NOMO-1 (cell line): ENCODE results near the gene CUX1.
"Not testable (repeated sequence)": the region's sequence is repeated elsewhere in the genome, so short reads cannot be mapped to it uniquely, and the experiment has no call there.

Experiments
- DNase-seq, 2 experiments: peaks; one replicate each; lab custom pipeline; 2025; ENCODE audit not compliant: unreplicated experiment in 2 of 2; lab: John Stamatoyannopoulos, UW

Gene CUX1

DNA sequence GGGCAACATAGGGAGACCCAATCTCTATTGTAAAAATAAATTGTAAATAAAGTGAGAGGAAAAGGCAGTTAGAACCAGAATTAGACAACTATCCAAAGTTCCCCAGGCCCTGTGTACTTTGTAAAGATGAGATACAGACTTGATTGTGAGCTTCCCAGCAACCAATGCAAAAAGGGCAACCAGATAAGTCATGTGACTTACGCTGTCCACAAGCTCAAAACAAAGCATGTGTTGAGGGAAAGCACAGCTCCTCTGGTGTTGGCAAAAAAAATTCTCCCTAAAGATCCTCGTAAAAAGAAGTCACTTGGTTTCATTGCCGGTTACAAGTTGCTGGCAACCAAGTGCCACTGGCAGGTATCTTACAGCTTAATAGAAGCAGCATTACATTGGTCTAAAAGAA lies 154.0 kb downstream of the CUX1 start:
- DNase-seq = no peak

DNA sequence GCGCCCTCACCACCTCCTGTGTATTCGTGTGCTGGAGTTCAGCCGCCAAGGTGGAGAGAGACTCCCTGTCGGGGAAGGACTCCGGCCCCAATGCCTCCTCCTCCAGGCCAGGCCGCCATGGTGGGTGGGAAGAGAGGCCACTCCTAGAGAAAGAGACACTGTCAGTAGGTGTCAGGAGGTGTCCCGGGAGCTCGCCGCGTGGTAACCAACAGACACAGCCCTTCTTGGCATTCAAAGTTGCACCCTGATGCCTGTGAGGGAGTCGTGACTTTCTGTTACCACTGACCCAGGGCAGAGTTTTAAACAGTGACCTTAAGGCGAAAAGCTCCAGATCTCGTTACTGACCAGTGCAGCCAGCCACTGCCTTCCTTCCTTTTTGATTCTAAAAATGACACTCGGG lies 155.2 kb downstream of the CUX1 start:
- no peak for DNase-seq

DNA sequence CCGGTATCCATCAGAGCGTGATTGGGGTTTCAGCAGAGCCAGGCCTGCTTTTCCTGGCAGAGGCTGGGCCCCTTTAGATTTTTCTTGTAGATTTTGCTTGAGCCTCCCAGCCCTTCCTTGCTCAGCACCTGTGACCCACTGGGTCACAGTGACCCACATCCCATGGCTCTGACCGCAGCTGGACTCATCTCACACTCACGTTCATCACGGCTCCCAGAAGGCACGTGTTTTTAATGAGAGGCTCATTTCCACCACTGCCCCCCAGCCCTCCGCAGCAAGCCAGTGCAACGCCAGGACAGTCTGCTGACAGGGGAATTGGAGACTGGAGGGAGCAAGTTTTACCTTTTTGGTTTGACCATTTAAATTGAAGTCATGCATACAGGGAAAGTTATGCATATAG lies 155.7 kb downstream of the CUX1 start:
- no peak for DNase-seq

DNA sequence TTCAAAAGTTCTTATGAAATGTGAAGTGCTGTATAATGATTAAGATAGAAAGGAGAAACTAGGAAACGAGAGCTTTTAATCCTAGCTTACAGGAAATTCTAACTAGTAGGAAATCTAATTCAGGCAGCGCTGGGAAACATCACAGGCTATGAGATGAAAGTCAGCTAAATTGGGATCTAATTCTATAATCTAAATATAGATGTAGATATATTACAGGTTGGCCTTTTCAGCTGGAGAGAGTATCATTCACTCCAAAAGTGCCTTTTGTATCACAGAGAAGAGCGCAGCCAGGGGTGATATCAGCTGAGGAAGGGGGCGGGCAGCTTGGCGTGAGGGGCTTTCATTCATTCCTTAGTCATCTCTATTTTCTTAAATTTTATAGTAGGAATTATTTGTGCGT lies 157.0 kb downstream of the CUX1 start:
- no peak for DNase-seq

DNA sequence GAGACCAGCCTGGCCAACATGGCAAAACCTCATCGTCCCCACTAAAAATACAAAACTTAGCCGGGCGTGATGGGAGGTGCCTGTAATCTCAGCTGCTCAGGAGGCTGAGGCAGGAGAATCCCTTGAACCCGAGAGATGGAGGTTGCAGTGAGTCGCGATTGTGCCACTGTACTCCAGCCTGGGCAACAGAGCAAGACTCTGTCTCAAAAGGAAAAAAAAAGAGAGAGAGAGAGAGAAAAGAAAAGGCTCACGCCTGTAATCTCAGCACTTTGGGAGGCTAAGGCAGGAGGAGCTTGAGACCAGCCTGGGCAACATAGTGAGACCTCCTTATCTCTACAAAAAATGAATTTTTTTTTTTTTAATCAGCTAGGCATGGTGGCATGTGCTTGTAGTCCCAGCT lies 157.6 kb downstream of the CUX1 start:
- DNase-seq = no peak

DNA sequence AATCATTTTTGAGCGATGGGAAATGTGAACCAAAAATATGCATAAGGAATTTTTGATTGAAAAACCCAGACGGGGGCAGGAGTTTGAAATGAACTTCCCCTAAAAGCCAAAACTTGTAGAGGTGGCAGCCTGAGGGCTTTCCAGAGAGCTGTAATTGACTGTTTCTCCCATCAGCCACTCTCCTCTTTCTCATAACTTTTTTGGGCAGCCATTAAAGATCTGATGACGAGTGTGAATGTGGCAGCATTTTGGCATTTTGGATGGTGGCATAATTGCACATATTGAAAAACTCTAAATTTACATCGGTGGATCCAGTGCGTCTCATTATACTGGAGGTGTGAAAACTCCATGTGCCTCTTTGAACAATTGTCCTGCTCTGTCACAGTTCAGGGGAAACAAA lies 159.0 kb downstream of the CUX1 start:
- no peak for DNase-seq

DNA sequence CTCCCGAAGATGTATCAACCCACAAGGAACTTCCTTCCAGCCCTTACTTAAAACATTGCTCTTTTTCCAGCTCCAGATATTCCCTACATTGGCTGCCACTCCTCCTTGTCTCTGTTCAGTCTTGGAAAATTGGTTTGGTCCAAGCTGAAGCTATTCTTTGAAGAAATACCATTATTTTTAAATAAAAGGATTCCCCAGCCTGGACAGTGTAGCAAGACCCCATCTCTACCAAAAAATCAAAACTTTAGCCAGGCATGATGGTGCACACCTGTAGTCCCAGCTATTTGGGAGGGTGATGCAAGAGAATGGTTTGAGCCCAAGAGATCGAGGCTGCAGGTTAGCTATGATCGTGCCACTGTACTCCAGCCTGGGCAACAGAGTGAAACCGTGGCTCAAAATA lies 159.8 kb downstream of the CUX1 start:
- no peak for DNase-seq

DNA sequence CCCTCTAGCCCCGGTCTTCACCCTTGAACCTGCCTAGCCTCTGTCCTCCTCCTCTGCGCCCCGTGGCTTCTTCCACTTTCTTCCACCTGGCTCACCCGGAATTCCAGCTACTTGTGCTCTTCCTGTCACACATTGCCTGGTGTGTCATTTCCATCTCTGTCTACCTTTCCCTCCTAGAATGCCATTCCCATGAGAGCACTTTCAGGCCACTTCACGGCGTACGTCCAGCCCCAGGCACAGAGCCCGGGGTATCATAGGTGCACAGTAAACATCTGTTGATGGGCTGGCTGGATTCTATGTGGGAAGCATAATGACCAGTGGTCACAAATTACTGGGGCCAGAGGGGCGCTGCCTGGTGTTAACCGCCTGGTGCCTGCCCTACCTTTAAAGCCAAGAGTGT lies 161.3 kb downstream of the CUX1 start:
- no peak for DNase-seq

DNA sequence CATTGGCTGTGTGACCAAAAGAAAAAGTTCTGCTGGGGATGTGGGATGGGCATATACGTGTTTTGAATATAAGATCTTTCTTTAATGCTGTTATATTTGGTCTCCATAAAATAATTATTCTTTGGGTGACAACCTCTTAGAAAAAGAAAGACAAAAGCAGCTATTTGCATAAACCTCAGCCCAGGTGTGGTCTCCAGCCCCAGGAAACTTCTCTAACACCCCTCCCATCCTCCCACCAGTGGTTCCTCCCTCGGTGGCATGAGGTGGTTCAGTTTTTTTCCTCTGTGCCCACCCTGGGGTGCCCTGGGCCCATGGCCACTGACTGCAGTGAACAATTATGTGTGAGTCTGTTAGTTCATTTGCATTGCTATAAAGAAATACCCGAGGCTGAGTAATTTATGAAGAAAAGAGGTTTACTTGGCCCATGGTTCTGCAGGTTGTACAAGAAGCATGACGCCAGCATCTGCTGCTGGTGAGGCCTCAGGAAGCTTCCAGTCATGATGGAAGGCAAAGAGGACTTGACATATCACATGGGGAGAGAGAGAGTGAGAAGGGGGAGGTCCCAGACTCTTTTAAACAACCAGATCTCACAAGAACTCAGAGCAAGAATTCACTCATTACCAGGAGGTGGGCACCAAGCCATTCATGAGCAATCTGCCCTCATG lies 165.9 kb downstream of the CUX1 start:
- no peak for DNase-seq

DNA sequence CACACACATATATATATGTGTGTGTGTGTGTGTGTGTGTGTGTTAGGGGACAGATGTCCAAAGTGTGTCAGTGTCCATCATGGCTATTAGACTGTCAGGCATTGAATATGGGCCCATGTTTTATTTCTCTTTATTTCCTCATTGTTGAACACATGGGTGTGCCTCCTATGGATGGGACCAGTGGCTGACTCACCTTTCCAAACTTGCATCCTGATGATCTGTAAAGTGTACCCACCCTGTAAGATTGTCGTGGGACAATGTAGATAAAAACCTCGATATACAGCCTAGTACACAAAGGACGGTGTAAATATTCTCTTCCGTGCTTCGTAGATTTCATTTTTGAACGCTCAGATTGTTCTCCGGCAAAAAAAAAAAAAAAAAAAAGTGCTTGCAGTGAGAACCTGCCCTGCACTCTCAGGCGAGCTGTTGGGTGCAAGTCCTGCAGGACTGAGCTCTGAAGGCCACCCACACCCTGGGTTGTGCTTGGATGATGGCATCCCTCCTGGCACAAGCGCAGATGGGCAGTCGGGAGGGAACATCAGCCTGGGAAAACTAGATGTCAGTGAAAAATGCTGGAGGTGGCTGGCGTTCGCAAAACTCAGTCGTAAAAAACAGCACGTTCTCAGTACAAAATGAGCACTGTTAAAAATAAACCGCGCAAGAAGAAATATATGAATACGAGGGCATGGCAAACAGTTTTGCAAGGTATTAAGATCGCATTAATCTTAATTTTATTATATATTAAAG lies 166.9 kb downstream of the CUX1 start:
- DNase-seq = no peak

DNA sequence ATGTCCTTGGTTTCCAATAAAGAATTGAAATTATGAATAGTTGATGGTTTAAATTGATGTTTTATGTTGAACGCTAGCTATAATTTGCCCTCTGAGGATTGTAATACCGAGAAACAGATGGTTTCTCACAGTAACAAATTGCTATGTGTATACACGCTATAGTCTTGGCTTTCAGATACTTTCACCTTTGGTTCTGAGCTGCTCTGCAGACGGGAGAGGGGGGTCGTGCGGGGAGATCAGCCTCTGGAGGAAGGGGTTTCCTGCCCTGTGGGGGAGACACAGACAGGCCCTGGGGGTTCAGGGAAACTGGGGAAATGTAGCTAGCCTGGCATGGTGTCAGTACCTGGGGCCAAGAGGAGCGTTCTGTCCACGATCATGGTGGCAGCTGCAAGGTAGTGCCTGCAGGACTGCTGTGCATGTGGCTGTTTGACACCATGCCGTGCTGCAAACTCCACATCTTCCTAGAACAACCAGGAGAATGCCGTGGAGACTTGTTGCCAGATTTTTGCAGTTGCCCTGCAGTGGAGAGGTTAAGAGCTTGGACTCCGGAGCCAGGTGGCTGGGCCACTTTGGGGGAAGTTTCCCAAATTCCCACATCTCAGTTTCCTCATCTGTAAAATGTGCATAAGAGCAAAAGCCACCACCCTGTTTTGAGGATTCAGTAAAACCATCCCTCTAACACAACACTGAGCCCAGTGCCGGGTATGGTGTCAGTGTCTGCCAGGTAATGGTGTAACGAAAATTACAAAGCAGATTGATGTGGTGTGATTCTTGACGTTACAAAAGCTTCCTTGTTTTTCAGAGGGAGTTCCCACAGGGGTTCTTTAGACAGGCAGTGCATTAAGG lies 167.9 kb downstream of the CUX1 start:
- DNase-seq = no peak

DNA sequence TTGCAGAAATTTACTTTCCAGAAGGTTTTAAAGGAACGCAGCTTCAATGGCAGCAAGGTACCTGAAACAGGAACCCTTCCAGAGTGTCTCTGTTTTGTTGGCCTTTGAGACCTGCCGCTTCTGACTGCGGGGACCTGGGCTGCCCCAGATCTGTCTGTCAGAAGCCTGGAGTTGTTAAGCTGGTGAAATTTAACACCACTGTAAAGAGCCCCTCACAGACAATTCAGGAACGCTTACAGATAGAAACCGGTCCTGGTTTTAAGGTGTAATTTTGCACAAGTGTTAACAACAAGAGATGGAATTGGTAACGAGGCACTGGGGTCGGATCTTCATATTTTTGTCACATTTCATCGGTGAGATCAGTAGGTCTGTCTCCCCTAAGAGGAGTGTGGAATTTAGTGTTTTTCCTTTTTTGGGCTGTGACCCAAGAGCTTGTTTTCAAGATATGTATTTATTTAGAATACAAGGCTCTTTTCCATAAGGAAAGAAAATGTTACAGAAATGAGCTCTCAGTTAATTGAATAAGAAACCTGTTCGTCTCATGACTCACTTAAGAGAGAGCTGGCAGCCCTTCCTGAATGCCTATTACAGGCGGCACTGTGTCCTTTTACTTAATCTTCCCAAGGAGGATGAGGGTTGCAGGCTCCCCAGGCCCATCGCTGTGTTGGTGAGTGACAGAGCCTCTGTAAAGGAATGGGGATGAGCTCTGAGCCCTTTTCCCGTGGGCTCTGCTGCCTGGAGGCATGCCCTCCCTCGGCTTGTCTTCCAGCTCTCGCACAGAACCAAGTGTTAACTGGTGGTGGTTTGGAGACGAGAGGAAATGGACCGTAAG lies 168.7 kb downstream of the CUX1 start:
- DNase-seq = no peak

DNA sequence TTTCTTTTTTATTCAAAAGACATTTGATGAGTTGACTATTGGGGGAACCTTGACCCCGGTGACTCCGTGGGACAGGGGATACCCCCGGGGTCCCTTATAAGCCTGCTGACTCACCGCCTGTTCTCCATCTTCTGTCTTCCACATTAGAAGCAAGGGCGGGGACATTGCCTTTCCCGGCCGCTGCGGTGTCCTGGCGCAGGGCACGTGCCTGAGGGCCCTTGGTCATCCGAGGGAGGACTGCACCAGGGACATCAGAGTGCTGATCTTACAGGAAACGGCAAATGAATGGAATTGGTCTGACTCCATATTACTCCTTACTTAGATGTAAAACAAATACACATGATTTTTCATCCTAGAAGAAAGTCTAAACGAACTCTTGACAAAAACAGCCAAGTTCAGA lies 170.1 kb downstream of the CUX1 start:
- no peak for DNase-seq

DNA sequence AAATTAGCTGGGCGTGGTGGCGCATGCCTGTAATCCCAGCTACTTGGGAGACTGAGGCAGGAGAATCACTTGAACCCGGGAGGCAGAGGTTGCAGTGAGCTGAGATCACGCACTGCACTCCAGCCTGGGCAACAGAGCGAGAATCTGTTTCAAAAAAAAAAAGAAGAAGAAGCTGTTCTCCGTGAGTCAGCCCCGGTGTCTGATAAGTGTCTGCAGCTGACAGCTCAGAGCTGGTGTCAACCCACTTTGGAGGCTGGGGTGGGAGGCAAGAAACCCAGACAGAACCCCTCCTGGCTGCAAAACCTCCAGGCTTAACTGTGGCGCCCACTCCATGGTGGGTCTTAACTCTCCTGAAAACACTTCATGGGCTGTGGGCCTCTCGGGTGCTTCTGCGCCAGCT lies 170.6 kb downstream of the CUX1 start:
- not testable (repeated sequence) for DNase-seq

DNA sequence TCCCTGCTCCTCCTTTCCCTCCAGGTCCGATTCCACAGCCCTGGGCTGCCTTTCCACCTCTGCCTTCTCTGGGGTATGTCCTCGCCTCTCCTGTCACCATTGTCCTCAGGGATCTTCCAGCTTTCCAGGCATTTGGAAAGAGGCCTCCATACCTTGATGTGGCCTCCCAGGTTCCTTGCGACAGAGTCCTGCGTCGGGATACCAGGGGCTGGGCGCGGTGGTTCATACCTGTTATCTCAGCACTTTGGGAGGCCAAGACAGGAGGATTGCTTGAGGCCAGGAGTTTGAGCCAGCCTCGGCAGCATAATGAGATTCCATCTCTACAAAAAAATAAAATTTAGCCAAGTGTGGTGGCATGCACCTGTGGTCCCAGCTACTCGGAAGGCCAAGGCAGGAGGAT lies 171.1 kb downstream of the CUX1 start:
- DNase-seq = no peak

DNA sequence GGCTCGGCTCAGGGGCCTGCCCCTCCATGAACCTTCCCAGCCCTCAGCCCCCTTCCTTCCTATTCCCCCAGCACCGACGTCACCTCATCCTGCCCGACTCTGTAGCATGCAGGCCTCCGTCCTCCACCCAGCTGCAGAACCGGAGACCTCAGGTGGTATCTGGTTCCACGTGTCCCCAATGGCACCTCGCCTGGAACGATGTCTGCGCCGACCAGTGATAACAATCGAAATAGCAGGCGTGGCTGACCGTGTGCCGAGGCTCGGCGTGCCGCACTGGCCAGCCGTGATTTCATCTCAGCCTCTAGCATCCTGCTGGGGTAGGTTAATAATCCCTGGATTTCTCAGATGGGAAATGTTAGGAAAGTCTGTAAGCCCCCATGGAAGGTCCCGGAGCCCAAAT lies 171.7 kb downstream of the CUX1 start:
- no peak for DNase-seq

DNA sequence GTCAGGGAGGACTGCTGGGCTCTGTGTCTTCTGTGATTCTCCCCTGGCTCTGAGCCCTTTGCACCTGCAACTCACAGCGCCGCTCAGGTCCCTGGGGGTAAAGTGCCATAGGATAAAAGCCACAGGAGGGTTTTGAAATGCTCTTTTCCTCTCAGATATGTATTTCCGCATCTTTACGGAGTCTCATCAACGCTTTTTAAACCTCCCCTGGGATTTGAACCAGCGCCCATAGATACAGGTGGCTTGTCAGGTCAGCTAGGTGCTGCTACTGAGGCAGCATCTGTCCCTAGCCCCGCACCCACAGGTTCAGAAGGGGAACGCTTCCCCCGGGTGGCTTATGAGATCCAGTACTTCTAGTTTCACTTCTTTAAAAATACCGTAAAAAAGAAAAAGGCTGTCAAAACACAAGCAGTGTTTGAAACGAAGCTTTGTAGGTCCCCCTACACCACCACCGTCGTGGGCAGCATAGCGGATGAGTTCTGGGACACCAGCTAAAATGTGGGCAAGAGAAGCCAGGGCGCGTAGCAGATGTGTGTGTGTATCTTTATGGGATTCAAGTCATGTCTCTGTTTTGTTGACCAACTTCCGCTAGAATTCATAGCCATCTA lies 173.5 kb downstream of the CUX1 start:
- peak; percentile 77 to 93 for DNase-seq

DNA sequence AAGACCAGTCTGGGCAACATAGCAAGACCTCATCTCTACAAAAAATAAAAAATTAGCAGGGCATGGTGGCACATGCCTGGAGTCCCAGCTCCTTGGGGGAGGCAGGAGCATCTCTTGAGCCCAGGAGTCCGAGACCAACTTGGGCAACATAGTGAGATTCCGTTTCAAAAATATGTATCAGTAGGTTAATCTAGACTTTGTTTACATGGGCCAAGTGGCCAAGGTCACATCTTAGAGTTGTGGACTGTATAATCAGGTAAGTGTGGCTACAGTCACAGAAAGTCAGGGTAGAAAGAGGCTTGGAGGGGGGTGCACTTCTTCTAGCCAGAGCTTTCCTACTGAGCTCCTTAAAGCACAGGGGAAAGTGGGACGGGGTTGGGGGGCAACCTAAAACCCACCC lies 174.4 kb downstream of the CUX1 start:
- DNase-seq = no peak

DNA sequence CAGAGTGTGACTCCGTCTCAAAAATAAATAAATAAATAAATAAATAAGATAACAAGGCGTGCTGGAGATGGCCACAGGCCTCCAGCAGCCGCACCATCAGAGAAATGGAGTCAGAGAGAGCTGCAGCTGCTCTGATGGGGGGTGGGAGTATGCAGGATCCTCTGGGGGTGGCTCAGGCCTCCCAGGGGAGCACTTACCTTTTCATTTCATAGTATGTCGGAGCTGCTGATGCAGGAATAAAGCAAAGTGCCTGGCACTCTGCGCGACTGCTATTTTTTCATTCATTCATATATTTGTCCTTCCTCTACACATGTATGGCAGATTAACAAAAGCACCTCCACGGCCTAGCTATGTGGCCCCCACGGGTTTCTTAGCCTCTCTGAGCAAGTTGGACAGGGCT lies 175.9 kb downstream of the CUX1 start:
- no peak for DNase-seq

DNA sequence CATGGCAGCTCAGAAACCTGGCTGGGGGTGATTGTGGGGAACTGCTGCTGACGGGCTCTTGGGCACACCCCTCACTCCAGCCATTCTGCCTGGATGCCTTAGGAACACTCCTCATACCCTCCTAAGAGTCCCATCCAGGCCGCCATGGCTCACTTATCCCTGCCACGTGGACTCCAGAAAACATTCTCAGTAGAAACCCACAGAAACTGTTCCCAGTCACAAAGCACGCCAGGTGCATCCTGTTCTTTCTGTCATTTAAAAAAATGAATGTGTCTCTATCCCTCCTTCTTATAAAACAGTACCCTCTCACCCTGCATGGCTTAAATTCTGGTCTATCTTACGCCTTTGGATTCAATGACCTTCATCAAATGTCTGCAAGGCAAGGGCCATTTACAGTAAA lies 177.7 kb downstream of the CUX1 start:
- DNase-seq = no peak
